H1 (cell line): Measurements from ENCODE around the gene EEF1AKMT2.

ENCODE experiments used
- BACH1 ChIP-seq: IDR thresholded peaks from 2 replicates; pipeline ENCODE4 v1.6.1; 2012; ENCODE audit warnings: low read length, improper control_type of control experiment
- EP300 ChIP-seq, 2 experiments: IDR thresholded peaks; 1 replicate in 1 of 2; 2 replicates in 1 of 2; pipeline ENCODE4 v1.6.1; 2011 to 2012; ENCODE audit warnings: low read depth in 2 of 2, low read length in 2 of 2, mild to moderate bottlenecking in 2 of 2, borderline replicate concordance in 1 of 2, inconsistent platforms in 1 of 2, moderate library complexity in 1 of 2
- GTF2F1 ChIP-seq: IDR thresholded peaks from 2 replicates; pipeline ENCODE4 v1.6.1; 2012; ENCODE audit warnings: low read depth, low read length, improper control_type of control experiment, borderline replicate concordance
- HDAC2 ChIP-seq, 2 experiments: fragments of 300-600 bp in 1 of 2; sonication (generic) in 1 of 2; IDR thresholded peaks; 2 replicates each; pipeline ENCODE4 v1.6.1; 2011 to 2012; ENCODE audit warnings: low read depth in 2 of 2, low read length in 2 of 2, mild to moderate bottlenecking in 2 of 2, moderate library complexity in 2 of 2, borderline replicate concordance in 1 of 2, inconsistent platforms in 1 of 2
- POLR2A ChIP-seq, 2 experiments: IDR thresholded peaks; 1 replicate in 1 of 2; 2 replicates in 1 of 2; pipeline ENCODE4 v1.6.1; 2011; ENCODE audit warnings: low read depth in 2 of 2, low read length in 2 of 2, mild to moderate bottlenecking in 2 of 2; ENCODE audit errors: control extremely low read depth in 1 of 2
- SIN3A ChIP-seq, 2 experiments: IDR thresholded peaks in 1 of 2; conservative IDR thresholded peaks in 1 of 2; 2 replicates each; pipeline ENCODE4 v1.6.1; 2011 to 2012; ENCODE audit warnings: low read length in 2 of 2, improper control_type of control experiment in 1 of 2, low read depth in 1 of 2, mild to moderate bottlenecking in 1 of 2
- SRF ChIP-seq: IDR thresholded peaks from 2 replicates; pipeline ENCODE4 v1.6.1; 2011; ENCODE audit warnings: mild to moderate bottlenecking, low read depth, low read length, moderate library complexity
- SUZ12 ChIP-seq: fragments of 200-600 bp; sonication (generic); IDR thresholded peaks from 2 replicates; pipeline ENCODE4 v1.6.1; 2012; ENCODE audit warnings: mild to moderate bottlenecking, inconsistent platforms, low read length, moderate library complexity, mixed read lengths
- TF ChIP-seq, protein P1 (sequence below), 3 experiments: IDR thresholded peaks; 1 replicate in 2 of 3; 2 replicates in 1 of 3; pipeline versions ENCODE4 v1.5.1 to v1.6.1; 2011; ENCODE audit warnings: low read length in 3 of 3, mild to moderate bottlenecking in 3 of 3, inconsistent platforms in 2 of 3, low read depth in 1 of 3, moderate library complexity in 1 of 3; ENCODE audit not compliant: insufficient read depth in 1 of 3; ENCODE audit errors: control extremely low read depth in 1 of 3
- TF ChIP-seq, protein P2 (sequence below): IDR thresholded peaks from 2 replicates; pipeline ENCODE4 v1.6.1; 2011; ENCODE audit warnings: low read length, improper control_type of control experiment

DNA sequence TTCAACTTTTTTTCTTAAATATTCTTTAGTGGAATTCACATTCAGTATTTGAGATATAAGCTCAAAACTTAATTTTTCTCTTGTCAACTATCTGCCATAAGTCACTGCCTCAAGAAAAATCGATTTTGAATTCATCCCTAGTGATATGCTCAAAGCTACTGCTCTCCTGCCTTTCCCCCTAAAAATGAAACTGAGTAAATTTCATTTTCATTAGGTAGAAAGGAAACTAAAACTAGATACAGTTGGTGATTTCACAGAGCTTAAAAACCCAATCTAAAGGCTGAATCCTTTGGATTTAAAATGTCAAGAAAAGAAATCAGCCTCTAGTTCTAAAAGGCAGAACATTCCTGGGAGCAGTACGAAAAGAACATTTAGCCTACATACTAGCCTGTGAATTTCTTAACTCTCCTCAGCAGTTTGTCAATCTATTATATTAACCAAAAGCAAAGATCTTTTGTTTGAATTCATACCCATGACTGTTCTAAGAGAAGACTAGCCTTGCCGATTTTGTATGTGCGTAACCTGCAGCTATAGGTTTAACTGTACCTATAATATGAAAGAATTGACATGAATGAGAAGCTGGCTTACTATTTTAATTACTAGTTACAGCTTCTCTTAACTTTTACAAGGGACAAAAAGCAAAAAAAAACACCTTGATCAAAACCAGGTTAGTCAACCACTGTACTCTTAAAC is 42.6 kb downstream of the EEF1AKMT2 start:
- TF ChIP-seq, protein P1, sequence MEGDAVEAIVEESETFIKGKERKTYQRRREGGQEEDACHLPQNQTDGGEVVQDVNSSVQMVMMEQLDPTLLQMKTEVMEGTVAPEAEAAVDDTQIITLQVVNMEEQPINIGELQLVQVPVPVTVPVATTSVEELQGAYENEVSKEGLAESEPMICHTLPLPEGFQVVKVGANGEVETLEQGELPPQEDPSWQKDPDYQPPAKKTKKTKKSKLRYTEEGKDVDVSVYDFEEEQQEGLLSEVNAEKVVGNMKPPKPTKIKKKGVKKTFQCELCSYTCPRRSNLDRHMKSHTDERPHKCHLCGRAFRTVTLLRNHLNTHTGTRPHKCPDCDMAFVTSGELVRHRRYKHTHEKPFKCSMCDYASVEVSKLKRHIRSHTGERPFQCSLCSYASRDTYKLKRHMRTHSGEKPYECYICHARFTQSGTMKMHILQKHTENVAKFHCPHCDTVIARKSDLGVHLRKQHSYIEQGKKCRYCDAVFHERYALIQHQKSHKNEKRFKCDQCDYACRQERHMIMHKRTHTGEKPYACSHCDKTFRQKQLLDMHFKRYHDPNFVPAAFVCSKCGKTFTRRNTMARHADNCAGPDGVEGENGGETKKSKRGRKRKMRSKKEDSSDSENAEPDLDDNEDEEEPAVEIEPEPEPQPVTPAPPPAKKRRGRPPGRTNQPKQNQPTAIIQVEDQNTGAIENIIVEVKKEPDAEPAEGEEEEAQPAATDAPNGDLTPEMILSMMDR (IDR thresholded peaks at IDR 0.05; ENCODE audit: control extremely low read depth in 1 of 3, insufficient read depth in 1 of 3, low read depth in 1 of 3, low read length in 3 of 3) = no peak
- TF ChIP-seq, protein P2, sequence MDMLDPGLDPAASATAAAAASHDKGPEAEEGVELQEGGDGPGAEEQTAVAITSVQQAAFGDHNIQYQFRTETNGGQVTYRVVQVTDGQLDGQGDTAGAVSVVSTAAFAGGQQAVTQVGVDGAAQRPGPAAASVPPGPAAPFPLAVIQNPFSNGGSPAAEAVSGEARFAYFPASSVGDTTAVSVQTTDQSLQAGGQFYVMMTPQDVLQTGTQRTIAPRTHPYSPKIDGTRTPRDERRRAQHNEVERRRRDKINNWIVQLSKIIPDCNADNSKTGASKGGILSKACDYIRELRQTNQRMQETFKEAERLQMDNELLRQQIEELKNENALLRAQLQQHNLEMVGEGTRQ = no peak
- TF ChIP-seq EP300 (IDR thresholded peaks at IDR 0.05; ENCODE audit: borderline replicate concordance in 1 of 2, low read depth in 2 of 2, low read length in 2 of 2) = no peak
- TF ChIP-seq SRF = no peak
- no peak for TF ChIP-seq GTF2F1
- TF ChIP-seq SIN3A (conservative IDR thresholded peaks at IDR 0.05 in 1 of 2, IDR thresholded peaks at IDR 0.05 in 1 of 2; ENCODE audit: low read depth in 1 of 2, low read length in 2 of 2) = no peak
- no peak for TF ChIP-seq HDAC2 (IDR thresholded peaks at IDR 0.05; ENCODE audit: borderline replicate concordance in 1 of 2, low read depth in 2 of 2, low read length in 2 of 2)
- no peak for TF ChIP-seq SUZ12
- TF ChIP-seq POLR2A (IDR thresholded peaks at IDR 0.05; ENCODE audit: control extremely low read depth in 1 of 2, low read depth in 2 of 2, low read length in 2 of 2) = no peak
- no peak for TF ChIP-seq BACH1
